GM13977 (cell line): ENCODE results near the gene TMPRSS12.
A peak's percentile ranks its signal among the peaks of the same experiment; 100 is the strongest.
"Not testable (repeated sequence)": the region's sequence is repeated elsewhere in the genome, so short reads cannot be mapped to it uniquely, and the experiment has no call there.

Experiments used
- DNase-seq: peaks from one replicate; pipeline ENCODE4 v3.0.0; 2012; ENCODE audit warnings: low spot score
- CTCF ChIP-seq: IDR thresholded peaks from 2 replicates; pipeline ENCODE4 v1.5.1; 2012; ENCODE audit warnings: mild to moderate bottlenecking, control low read depth; ENCODE audit not compliant: insufficient read depth; ENCODE audit errors: extremely low read depth, missing control alignments
- in situ Hi-C: fragments of 300-500 bp; cut with MboI; formaldehyde crosslinking; loops from one replicate; pipeline ENCODE4 v1.12.0; 2022; ENCODE audit warnings: low sequenced_read_pairs, low pct_unique_long_range_greater_than_20kb, mixed read lengths, inconsistent platforms; ENCODE audit not compliant: unreplicated experiment

TMPRSS12 gene

DNA sequence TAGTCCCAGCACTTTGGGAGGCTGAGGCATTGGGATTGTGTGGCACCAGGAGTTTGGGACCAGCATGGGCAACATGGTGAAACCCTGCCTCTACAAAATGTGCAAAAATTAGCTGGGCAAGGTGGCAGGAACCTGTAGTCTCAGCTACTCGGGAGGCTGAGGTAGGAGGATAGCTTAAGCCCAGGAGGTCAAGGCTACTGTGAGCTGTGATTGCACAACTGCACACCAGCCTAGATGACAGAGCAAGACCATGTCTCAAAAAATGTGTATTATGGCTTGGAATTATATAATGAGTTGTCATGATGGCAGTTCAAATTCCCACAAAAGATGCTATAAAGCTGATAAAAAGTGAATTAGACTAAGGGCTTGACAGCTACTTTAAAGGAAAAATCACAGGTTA is 20.6 kb upstream of the TMPRSS12 start:
- DNase-seq: no peak
- in situ Hi-C loops: loop anchor here (10.0 to 25.0 kb wide), 2 partner anchors 163 to 515 kb away; partner anchors contain the start of gene CELA1
- no peak for TF ChIP-seq CTCF

GRCh38 chr12:50823724-50824123 is 19.0 kb upstream of the TMPRSS12 start:
- in situ Hi-C loops: loop anchor here (10.0 to 25.0 kb wide), 2 partner anchors 161 to 514 kb away; partner anchors contain the start of gene CELA1
- not testable (repeated sequence) for DNase-seq

- no peak for TF ChIP-seq CTCF
- DNase-seq: no peak
- in situ Hi-C loops: loop anchor here (10.0 to 25.0 kb wide), 2 partner anchors 160 to 512 kb away; partner anchors contain the start of gene CELA1
Measured at GRCh38 chr12:50824914-50825313, 17.8 kb upstream of the TMPRSS12 start.

- DNase-seq: peak; percentile 39
- in situ Hi-C loops: loop anchor here (10.0 kb wide), 1 partner anchor 159 kb away; no protein-coding TSS in a partner anchor
- peak; percentile 41 for TF ChIP-seq CTCF
Measured at GRCh38 chr12:50825372-50825838, 17.3 kb upstream of the TMPRSS12 start.

GRCh38 chr12:50828121-50828520 is 14.6 kb upstream of the TMPRSS12 start:
- in situ Hi-C loops: loop anchor here (10.0 kb wide), 1 partner anchor 157 kb away; no protein-coding TSS in a partner anchor
- DNase-seq: no peak
- no peak for TF ChIP-seq CTCF

DNA sequence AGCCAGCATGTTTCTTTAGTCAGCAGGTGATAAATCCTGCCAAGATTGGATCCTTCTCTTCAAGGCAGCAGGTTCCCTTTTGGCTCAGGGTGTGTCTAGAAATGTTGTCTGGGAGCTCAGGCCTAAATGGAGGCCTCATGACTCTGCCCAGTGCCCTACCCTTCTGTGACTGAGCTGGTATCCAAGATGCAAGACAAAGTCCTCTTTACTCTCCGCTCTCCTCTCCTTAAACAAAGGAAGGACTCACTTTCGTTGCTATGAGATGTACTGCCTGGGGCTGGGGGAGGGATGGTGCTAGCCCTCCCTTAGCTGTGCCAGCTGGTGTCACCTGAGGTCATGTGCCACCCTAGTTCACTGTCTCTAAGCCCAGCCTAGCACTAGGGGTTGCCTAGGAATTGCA is 13.8 kb upstream of the TMPRSS12 start:
- DNase-seq: no peak
- no peak for TF ChIP-seq CTCF
- in situ Hi-C loops: loop anchor here (10.0 kb wide), 1 partner anchor 156 kb away; no protein-coding TSS in a partner anchor

DNA sequence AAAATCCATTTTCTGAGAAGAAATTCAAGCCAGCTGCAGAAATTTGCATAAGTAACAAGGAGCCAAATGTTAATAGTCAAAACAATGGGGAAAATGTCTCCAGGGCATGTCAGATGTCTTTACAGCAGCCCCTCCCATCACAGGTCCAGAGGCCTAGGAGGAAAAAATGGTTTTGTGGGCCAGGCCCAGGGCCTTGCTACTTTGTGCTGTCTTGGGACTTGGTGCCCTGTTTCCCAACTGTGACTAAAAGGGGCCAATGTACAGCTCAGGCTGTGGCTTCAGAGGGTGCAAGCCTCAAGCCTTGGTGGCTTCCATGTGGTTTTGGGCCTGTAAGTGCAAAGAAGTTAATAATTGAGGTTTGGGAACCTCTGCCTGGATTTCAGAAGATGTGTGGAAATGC is 8.9 kb upstream of the TMPRSS12 start:
- not testable (repeated sequence) for DNase-seq

DNA sequence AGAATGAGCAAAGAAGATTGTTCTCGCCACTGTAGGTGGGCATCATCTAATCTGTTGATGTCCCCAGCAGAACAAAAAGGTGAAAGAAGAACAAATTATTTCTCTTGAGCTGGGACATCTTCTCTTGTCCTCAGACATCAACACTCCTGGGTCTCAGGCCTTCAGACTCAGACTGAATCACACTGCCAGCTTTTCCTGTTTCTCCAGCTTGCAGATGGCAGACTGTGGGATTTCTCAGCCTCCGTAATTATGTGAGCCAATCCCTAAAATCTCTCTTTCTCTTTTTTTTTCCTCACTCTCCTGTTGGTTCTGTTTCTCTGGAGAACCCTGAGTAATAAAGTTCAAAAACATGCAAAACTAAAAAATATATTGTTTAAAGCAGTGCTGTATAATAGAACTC is 3.7 kb upstream of the TMPRSS12 start:
- no peak for TF ChIP-seq CTCF
- no peak for DNase-seq
- in situ Hi-C loops: no loop called here

More for the DNA sequence above, 8.9 kb upstream of the TMPRSS12 start:
- in situ Hi-C loops: not testable (repeated sequence)
